BLaER1 (cell line): ENCODE data around the gene HTRA3.

ENCODE experiments used
- H3K27ac ChIP-seq: shearing (Covaris generic); formaldehyde crosslinking; 2 replicates; pipeline ENCODE4 v1.8.1; 2022
- H3K27me3 ChIP-seq: shearing (Covaris generic); formaldehyde crosslinking; 2 replicates; pipeline ENCODE4 v1.8.1; 2022
- H3K36me3 ChIP-seq: shearing (Covaris generic); formaldehyde crosslinking; 2 replicates; pipeline ENCODE4 v1.8.1; 2022
- H3K4me1 ChIP-seq: shearing (Covaris generic); formaldehyde crosslinking; 2 replicates; pipeline ENCODE4 v1.8.1; 2022
- H3K4me2 ChIP-seq: shearing (Covaris generic); formaldehyde crosslinking; 2 replicates; pipeline ENCODE4 v1.8.1; 2022
- H3K4me3 ChIP-seq: shearing (Covaris generic); formaldehyde crosslinking; 2 replicates; pipeline ENCODE4 v1.8.1; 2022
- H3K9ac ChIP-seq: shearing (Covaris generic); formaldehyde crosslinking; 2 replicates; pipeline ENCODE4 v1.8.1; 2022
- H3K9me3 ChIP-seq: shearing (Covaris generic); formaldehyde crosslinking; 2 replicates; pipeline ENCODE4 v1.8.1; 2022
- H4K20me1 ChIP-seq: shearing (Covaris generic); formaldehyde crosslinking; 2 replicates; pipeline ENCODE4 v1.8.1; 2022
- Cebpa-rat ChIP-seq: shearing (Covaris generic); IDR thresholded peaks from 2 replicates; pipeline ENCODE4 v1.8.1; 2022

HTRA3 gene

GRCh38 chr4:8350352-8350751, 80.8 kb downstream of the HTRA3 start:
- no peak for TF ChIP-seq Cebpa-rat
- no peak overlapping the region for H3K27ac ChIP-seq
- H3K27me3 ChIP-seq: no peaks in the 10 kb centered on the region

DNA sequence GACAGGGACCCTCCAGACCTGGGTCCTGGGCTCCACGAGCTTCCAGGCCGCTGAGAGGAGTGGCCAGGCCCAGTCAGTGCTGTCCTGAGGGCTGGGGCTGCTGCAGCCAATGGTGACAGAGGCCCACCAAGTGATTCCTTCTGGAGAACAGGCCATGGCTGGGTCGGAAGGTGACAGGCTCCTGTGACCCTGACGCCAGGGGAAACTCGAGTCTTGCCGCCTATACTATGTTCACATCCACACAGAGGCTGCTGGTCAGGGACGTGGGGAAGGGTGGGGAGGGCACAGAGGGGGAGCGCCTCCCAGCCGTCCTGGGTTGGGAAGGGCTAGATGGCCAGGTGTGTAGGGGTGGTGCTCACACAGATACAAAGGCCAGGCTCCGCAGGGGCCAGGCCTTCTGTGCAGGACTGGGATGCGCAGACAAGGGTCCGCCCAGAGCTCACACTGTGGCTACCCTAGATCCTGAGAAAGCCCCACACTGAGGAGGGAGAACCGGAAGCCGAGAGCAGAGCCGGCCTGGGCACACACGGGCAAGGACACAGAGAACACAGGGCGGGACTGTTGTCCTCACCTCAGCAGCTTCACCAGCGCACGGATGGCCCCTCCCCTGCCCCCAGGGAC, 81.4 kb downstream of the HTRA3 start:
- Histone ChIP-seq H3K4me2 (peak overlapping the region; percentile 88), H3K27me3 (no peaks in the 10 kb centered on the region), H3K4me3 (no peak overlapping the region), H4K20me1 (peaks cover 22% of the 10 kb centered on the region), H3K36me3 (no peaks in the 10 kb centered on the region), H3K27ac (0 out of 2 replicates have a peak overlapping the region, but pooled peaks have one; percentile 15), H3K4me1 (peaks cover 75% of the 10 kb centered on the region), H3K9ac (peak overlapping the region; percentile 21; the same call in 1 of the 2 replicates), H3K9me3 (no peaks in the 10 kb centered on the region)
- no peak for TF ChIP-seq Cebpa-rat

More at GRCh38 chr4:8350352-8350751, 80.8 kb downstream of the HTRA3 start:
- H3K4me3 ChIP-seq: no peak overlapping the region
- peaks cover 21% of the 10 kb centered on the region for H4K20me1 ChIP-seq
- H3K36me3 ChIP-seq: no peaks in the 10 kb centered on the region
- no peak overlapping the region for H3K9ac ChIP-seq
- peaks cover 69% of the 10 kb centered on the region for H3K4me1 ChIP-seq
- H3K4me2 ChIP-seq: peak overlapping the region; percentile 88; the same call in 1 of the 2 replicates
- H3K9me3 ChIP-seq: no peaks in the 10 kb centered on the region

GRCh38 chr4:8351931-8352367, 82.4 kb downstream of the HTRA3 start:
- Histone ChIP-seq H3K4me3 (no peak overlapping the region), H3K27ac (no peak overlapping the region), H3K9ac (peak overlapping the region; percentile 21; the same call in 1 of the 2 replicates), H3K4me1 (peaks cover 85% of the 10 kb centered on the region), H3K4me2 (peak overlapping the region; percentile 88), H3K9me3 (no peaks in the 10 kb centered on the region), H3K36me3 (no peaks in the 10 kb centered on the region), H4K20me1 (peaks cover 26% of the 10 kb centered on the region), H3K27me3 (no peaks in the 10 kb centered on the region)
- no peak for TF ChIP-seq Cebpa-rat

DNA sequence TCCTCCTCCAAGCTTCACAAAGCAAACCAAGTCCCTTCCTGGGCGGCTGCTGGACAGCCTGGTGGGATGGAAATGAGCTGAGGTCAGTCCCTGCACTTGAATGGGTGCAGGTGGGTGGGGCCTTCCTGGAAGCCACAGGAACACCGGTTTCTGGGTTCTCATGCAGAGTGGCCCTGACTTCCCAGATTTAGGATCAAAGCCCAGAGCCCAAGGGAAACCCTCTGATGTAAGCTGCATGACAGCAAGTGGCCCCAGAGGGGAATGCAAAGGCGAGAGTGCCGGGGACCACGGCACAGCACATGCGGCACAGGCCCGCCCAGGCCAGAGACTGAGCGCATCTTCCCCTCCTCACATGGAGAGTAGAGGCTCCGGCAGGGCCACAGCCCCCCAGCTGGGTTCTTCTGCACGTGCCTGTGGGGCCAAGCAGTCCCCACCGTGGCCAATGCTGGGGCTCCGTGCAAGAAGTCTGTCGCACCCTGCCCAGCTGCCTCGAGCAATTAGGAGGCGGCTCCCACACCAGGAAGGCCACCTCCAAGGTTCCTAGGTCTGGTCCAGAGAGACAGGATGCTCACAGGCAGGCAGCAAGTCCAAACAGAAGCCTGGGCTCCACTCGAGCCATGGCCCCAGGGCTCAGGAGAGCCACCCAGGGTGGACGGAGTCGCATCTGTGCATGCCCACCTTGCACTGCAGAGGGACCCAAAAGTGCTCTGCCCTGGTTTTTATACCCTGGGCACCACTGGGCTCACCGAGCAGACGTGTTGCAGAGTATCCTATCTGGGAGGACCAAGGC, 83.0 kb downstream of the HTRA3 start:
- peak overlapping the region; percentile 21 for H3K9ac ChIP-seq
- no peak overlapping the region for H3K27ac ChIP-seq
- H4K20me1 ChIP-seq: peaks cover 26% of the 10 kb centered on the region
- H3K36me3 ChIP-seq: no peaks in the 10 kb centered on the region
- no peaks in the 10 kb centered on the region for H3K27me3 ChIP-seq
- peak overlapping the region; percentile 25; the same call in 1 of the 2 replicates for H3K4me3 ChIP-seq
- no peaks in the 10 kb centered on the region for H3K9me3 ChIP-seq
- peak overlapping the region; percentile 88 for H3K4me2 ChIP-seq
- peaks cover 86% of the 10 kb centered on the region for H3K4me1 ChIP-seq
- no peak for TF ChIP-seq Cebpa-rat

- peaks cover 26% of the 10 kb centered on the region for H4K20me1 ChIP-seq
- no peaks in the 10 kb centered on the region for H3K27me3 ChIP-seq
- peaks cover 86% of the 10 kb centered on the region for H3K4me1 ChIP-seq
- peak overlapping the region; percentile 35; the same call in 1 of the 2 replicates for H3K27ac ChIP-seq
- H3K4me2 ChIP-seq: peak overlapping the region; percentile 88
- H3K36me3 ChIP-seq: no peaks in the 10 kb centered on the region
- no peak for TF ChIP-seq Cebpa-rat
- no peaks in the 10 kb centered on the region for H3K9me3 ChIP-seq
- peak overlapping the region; percentile 25 for H3K4me3 ChIP-seq
- no peak overlapping the region for H3K9ac ChIP-seq
Measured at GRCh38 chr4:8353158-8353669, 83.7 kb downstream of the HTRA3 start.

DNA sequence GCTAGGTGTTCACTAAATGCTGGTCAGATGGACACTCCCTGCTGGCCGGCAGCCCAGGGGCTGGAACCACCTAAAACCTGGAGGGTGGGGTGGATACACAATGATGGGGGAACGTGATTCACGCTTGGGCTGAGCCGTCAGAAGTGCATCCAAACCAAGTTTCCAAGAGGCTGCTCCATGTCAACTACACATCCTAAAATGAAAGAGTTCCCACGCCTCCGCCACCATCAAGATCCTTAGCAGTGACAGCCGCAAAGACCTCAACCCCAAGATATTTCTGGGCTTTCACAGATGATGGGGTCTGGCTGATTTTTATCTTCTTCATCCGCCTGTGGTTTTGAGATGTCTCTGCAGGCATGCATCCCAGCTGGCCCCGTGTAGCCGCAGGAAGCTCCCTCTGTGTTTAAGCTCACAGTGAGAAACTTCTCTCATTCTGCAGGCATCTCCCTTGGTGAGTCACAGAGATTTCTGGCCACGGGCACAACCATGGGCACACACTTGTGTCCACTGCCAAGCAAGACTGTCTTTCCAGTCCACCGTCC, 84.4 kb downstream of the HTRA3 start:
- Histone ChIP-seq H3K4me2 (peak overlapping the region; percentile 88), H3K27ac (peak overlapping the region; percentile 11; the same call in 1 of the 2 replicates), H3K4me3 (peak overlapping the region; percentile 23), H3K27me3 (no peaks in the 10 kb centered on the region), H3K4me1 (peaks cover 83% of the 10 kb centered on the region), H3K9ac (no peak overlapping the region), H3K9me3 (0 out of 2 replicates have a peak, but pooled peaks cover under 1% of the 10 kb centered on the region), H4K20me1 (peaks cover 26% of the 10 kb centered on the region), H3K36me3 (no peaks in the 10 kb centered on the region)
- TF ChIP-seq Cebpa-rat: no peak

- no peak overlapping the region for H3K4me3 ChIP-seq
- no peak for TF ChIP-seq Cebpa-rat
- H3K27ac ChIP-seq: no peak overlapping the region
- H3K9me3 ChIP-seq: peaks cover 9% of the 10 kb centered on the region; the same call in 1 of the 2 replicates
- H3K9ac ChIP-seq: no peak overlapping the region
- H4K20me1 ChIP-seq: peaks cover 26% of the 10 kb centered on the region
- peak overlapping the region; percentile 88 for H3K4me2 ChIP-seq
- no peaks in the 10 kb centered on the region for H3K36me3 ChIP-seq
- peaks cover 82% of the 10 kb centered on the region for H3K4me1 ChIP-seq
- no peaks in the 10 kb centered on the region for H3K27me3 ChIP-seq
Measured at GRCh38 chr4:8355306-8355705, 85.8 kb downstream of the HTRA3 start.

- no peak overlapping the region for H3K9ac ChIP-seq
- peaks cover 11% of the 10 kb centered on the region for H3K9me3 ChIP-seq
- H3K27ac ChIP-seq: no peak overlapping the region
- peak overlapping the region; percentile 88 for H3K4me2 ChIP-seq
- TF ChIP-seq Cebpa-rat: no peak
- H3K27me3 ChIP-seq: no peaks in the 10 kb centered on the region
- peaks cover 26% of the 10 kb centered on the region for H4K20me1 ChIP-seq
- no peak overlapping the region for H3K4me3 ChIP-seq
- peaks cover 75% of the 10 kb centered on the region for H3K4me1 ChIP-seq
- no peaks in the 10 kb centered on the region for H3K36me3 ChIP-seq
Measured at GRCh38 chr4:8355864-8356565, 86.5 kb downstream of the HTRA3 start.
